ENCODE results near the gene AWAT2.

DNA sequence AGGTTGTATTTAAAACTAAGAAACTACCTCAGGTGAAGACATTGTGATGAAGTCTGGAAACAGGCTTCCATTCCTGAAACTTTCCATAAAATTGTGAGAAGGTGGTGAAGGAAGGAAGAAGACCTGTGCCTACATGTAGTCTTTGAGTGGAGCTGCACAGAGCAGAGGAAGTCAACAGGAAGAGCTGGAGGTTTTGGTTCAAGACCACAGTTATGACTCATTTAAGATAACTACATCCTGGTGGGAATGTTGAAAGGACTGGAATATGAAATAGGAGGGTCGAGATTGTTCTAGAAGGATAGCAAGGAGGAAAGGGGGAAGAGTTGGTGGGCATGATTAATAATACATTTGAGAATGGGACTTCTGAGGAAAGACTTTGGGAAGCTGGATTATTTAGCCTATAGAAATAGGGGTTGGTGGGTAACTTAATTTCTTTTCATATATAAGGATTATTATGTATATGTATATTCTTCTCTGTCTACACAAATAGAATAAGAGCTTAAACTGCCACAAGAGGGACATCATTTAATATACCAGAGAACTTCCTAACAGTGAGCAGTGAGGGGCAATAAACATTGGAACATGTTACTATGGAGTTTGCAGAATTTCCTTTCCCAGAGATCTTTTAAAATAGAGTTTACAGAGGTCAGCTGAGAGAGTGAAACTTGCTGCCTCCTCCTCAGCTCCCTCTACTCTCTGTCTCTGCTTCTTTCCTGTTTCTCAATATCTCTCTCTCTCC lies 23.5 kb downstream of the AWAT2 start:
- TF ChIP-seq, protein P1, sequence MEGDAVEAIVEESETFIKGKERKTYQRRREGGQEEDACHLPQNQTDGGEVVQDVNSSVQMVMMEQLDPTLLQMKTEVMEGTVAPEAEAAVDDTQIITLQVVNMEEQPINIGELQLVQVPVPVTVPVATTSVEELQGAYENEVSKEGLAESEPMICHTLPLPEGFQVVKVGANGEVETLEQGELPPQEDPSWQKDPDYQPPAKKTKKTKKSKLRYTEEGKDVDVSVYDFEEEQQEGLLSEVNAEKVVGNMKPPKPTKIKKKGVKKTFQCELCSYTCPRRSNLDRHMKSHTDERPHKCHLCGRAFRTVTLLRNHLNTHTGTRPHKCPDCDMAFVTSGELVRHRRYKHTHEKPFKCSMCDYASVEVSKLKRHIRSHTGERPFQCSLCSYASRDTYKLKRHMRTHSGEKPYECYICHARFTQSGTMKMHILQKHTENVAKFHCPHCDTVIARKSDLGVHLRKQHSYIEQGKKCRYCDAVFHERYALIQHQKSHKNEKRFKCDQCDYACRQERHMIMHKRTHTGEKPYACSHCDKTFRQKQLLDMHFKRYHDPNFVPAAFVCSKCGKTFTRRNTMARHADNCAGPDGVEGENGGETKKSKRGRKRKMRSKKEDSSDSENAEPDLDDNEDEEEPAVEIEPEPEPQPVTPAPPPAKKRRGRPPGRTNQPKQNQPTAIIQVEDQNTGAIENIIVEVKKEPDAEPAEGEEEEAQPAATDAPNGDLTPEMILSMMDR (IDR thresholded peaks at IDR 0.05; ENCODE audit: insufficient read depth, low read length, poor library complexity, severe bottlenecking): no peak
- TF ChIP-seq EZH2phosphoT487 (conservative IDR thresholded peaks at IDR 0.05; ENCODE audit: low read length): no peak
